HFFc6 (cell line): ENCODE results near the gene THSD7B. TPM values are rescaled to one million over a fixed set of nuclear protein-coding genes. Genes with fewer than 3 reads are reported as not detected.

Source experiments
- DNase-seq: peaks from one replicate; pipeline ENCODE4 v3.0.0-alpha.2; 2018
- H3K27ac Mint-ChIP-seq: 2 replicates; pipeline ENCODE4 v1.8.0; 2020; ENCODE audit warnings: mild to moderate bottlenecking, mixed read lengths
- H3K27me3 Mint-ChIP-seq: 2 replicates; pipeline ENCODE4 v1.8.0; 2021; ENCODE audit warnings: mild to moderate bottlenecking, moderate library complexity, mixed read lengths; ENCODE audit not compliant: insufficient read depth
- H3K36me3 Mint-ChIP-seq: 2 replicates; pipeline ENCODE4 v1.8.0; 2021; ENCODE audit warnings: low read depth, mixed read lengths
- H3K4me1 Mint-ChIP-seq: 2 replicates; pipeline ENCODE4 v1.8.0; 2020; ENCODE audit warnings: low read depth, mixed read lengths
- H3K4me3 Mint-ChIP-seq: 2 replicates; pipeline ENCODE4 v1.8.0; 2020; ENCODE audit warnings: mild to moderate bottlenecking, moderate library complexity, mixed read lengths
- H3K9me3 Mint-ChIP-seq: 2 replicates; pipeline ENCODE4 v1.8.0; 2020; ENCODE audit warnings: mild to moderate bottlenecking, mixed read lengths
- total RNA-seq, 6 experiments: library from RNA; stranded (reverse); fragmentation: NEBNext Ultra II Directional; extraction: Animal tissue kit (Norgen Biotek cat#: 25700); gene quantifications; 2 replicates in 1 of 6; 3 replicates in 5 of 6; pipeline ENCODE4 v1.2.3, GENCODE V29; 2021
- TF ChIP-seq, protein P1 (sequence below): fragments of 200-600 bp; sonication (generic); IDR thresholded peaks from 2 replicates; pipeline ENCODE4 v1.5.0; 2021; ENCODE audit warnings: antibody characterized with exemption, mild to moderate bottlenecking

THSD7B gene
- total RNA-seq, 6 experiments from 2014 or later, result 0.10 to 0.25 (median 0.22) TPM; not detected in 2

DNA sequence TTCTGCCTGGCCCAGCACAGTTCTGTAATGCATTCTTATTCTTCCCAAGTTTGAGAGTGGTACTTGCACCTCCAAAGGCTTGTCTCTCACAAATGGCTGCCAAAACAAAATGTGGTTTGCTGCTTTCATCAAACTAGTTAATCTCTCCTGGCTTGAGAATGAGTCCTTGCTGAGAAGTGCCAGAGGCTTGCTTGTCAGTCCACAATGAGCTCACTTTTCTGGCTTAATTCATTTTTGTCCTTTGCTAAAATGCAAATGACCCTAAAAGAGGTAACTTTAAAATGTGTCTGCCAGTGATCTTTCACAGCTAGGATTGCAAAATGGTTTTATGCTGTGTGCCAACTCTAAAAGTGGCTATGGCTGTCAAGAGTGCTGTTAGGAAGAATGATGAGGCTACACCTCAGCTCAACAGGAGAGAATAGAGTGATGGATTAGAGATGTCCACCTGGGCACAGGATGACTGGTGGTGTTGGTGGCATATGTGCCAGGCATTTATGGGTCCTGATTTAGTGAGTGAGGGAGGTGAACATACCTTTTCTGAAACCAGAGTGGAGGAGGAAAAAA, 907.7 kb downstream of the THSD7B start:
- H3K4me3 Mint-ChIP-seq, result no peak overlapping the region
- TF ChIP-seq, protein P1, sequence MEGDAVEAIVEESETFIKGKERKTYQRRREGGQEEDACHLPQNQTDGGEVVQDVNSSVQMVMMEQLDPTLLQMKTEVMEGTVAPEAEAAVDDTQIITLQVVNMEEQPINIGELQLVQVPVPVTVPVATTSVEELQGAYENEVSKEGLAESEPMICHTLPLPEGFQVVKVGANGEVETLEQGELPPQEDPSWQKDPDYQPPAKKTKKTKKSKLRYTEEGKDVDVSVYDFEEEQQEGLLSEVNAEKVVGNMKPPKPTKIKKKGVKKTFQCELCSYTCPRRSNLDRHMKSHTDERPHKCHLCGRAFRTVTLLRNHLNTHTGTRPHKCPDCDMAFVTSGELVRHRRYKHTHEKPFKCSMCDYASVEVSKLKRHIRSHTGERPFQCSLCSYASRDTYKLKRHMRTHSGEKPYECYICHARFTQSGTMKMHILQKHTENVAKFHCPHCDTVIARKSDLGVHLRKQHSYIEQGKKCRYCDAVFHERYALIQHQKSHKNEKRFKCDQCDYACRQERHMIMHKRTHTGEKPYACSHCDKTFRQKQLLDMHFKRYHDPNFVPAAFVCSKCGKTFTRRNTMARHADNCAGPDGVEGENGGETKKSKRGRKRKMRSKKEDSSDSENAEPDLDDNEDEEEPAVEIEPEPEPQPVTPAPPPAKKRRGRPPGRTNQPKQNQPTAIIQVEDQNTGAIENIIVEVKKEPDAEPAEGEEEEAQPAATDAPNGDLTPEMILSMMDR, result no peak
- H3K27ac Mint-ChIP-seq, result no peak overlapping the region
- peaks cover 13% of the 10 kb centered on the region; the same call in 1 of the 2 replicates for H3K9me3 Mint-ChIP-seq
- no peaks in the 10 kb centered on the region for H3K36me3 Mint-ChIP-seq
- no peaks in the 10 kb centered on the region for H3K27me3 Mint-ChIP-seq
- no peaks in the 10 kb centered on the region for H3K4me1 Mint-ChIP-seq
- DNase-seq, result no peak

DNA sequence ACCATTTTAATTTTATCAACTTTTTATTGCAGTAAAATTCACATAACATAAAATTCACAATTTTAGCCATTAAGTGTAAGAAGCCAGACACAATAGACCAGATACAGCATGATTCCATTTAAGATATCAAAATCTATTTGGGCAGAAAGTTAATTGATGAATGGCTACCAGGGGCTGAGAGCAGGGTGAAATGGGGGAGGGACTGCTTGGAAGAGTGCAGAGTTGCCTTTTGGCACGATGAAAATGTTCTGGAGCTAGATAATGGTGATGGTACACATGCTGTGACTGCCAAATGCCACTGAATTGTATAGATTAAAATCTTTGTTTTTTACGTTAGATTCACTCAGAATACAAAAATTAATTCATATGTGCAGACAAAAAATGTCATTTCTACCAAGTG, 909.6 kb downstream of the THSD7B start:
- TF ChIP-seq, protein P1, result no peak
- no peak for DNase-seq
- Mint-ChIP-seq H3K36me3 (no peaks in the 10 kb centered on the region), H3K27ac (no peak overlapping the region), H3K4me3 (no peak overlapping the region), H3K9me3 (peaks cover 9% of the 10 kb centered on the region; the same call in 1 of the 2 replicates), H3K27me3 (no peaks in the 10 kb centered on the region), H3K4me1 (no peaks in the 10 kb centered on the region)

DNA sequence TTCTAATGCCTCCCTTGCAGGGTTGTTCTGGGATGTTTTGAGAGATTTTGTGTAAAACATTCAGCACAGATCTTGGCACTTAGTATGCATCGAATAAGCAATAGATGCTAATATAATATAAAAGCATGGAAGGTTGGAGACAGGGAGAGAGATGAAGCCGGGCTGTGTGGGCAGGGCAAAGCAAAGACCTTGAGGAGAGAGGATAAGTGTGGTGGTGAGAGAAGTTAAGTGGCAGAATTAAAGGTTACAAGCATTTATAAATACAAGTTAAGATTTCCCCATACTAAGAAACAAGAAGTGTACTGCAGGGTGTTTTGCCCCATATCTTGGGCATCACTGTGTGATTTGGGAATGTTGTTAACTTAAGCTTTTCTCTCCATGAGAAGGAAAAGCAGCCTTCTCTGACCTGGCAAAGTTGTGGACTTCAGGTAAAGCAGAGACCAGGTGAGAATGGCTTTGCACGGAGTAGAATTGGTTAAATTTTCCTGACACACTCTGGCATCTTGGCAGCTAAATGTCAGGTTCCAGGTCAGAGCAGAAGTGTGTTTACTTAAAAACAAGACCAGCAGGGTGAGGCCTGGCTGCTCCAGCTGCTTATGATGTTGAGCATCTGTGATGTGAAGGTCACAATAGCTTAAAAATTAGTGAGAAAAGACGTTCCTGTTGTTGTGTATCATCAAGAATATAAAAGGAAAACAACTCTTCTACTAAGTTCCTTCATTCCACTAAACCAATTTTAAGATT, 910.4 kb downstream of the THSD7B start:
- TF ChIP-seq, protein P1, result no peak
- DNase-seq, result no peak
- no peak overlapping the region for H3K4me3 Mint-ChIP-seq
- no peak overlapping the region for H3K27ac Mint-ChIP-seq
- H3K27me3 Mint-ChIP-seq, result no peaks in the 10 kb centered on the region
- no peaks in the 10 kb centered on the region for H3K36me3 Mint-ChIP-seq
- peaks cover 9% of the 10 kb centered on the region for H3K9me3 Mint-ChIP-seq
- H3K4me1 Mint-ChIP-seq, result no peaks in the 10 kb centered on the region

DNA sequence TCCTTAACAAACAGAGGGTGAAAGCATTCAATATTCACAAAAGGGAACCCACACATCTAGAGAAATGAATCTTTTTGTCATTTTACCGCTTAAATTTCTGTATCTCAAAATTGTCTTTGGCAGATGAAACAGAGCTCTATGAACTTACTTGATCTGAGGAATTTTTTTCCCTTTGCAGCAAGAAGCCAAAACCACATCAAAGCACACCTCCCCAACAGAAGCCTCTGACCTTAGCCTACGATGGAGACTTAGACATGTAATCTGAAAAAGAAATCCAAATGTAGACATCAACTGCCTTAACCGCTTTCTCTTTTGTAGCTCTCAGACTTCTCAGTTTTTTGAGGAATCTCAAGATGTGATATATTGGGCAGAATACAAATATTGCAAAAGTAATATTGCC, 911.0 kb downstream of the THSD7B start:
- Mint-ChIP-seq H3K9me3 (peaks cover 9% of the 10 kb centered on the region), H3K4me1 (no peaks in the 10 kb centered on the region), H3K27me3 (no peaks in the 10 kb centered on the region), H3K4me3 (no peak overlapping the region), H3K27ac (no peak overlapping the region), H3K36me3 (no peaks in the 10 kb centered on the region)
- TF ChIP-seq, protein P1, result no peak
- DNase-seq, result no peak

DNA sequence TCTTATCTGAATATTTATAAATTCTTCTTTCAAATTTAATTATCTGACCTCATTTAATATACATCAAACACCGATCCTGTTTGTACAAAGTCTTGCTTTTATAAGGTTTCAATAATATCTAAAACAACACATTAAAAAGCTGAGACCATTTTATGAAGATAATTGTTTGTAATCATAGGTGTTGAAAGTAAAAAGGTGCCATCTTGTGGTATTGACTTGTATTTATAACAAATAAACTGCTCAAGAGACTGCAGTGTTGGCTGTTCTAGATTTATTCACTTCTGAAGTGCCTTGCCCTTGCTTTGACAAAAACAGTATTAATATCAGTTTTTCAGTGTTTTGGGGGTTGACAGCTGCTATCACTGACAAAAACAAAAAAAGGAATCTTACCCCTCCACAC, 912.1 kb downstream of the THSD7B start:
- Mint-ChIP-seq H3K4me3 (no peak overlapping the region), H3K36me3 (no peaks in the 10 kb centered on the region), H3K27ac (no peak overlapping the region), H3K4me1 (no peaks in the 10 kb centered on the region), H3K9me3 (peaks cover 7% of the 10 kb centered on the region), H3K27me3 (no peaks in the 10 kb centered on the region)
- TF ChIP-seq, protein P1, result peak; percentile 35; the same call in 1 of the 2 replicates
- no peak for DNase-seq
